HepG2 (cell line): ENCODE measurements around the gene ZNF341. TPM values are rescaled to one million over a fixed set of nuclear protein-coding genes. Genes with fewer than 3 reads are reported as not detected.

ENCODE experiments used
- ARID3A ChIP-seq: IDR thresholded peaks from 2 replicates; pipeline ENCODE4 v1.6.1; 2012; ENCODE audit warnings: low read depth, low read length, improper control_type of control experiment
- BCL3 ChIP-seq: sonication (generic); formaldehyde crosslinking; IDR thresholded peaks from 2 replicates; pipeline ENCODE4 v1.5.1; 2020; ENCODE audit warnings: mild to moderate bottlenecking, missing genetic modification reagents, moderate library complexity
- CSRNP2 ChIP-seq: sonication (generic); formaldehyde crosslinking; conservative IDR thresholded peaks from 2 replicates; pipeline ENCODE4 v1.8.0; 2022; ENCODE audit warnings: low read depth, missing genetic modification reagents
- DZIP1 ChIP-seq: sonication (generic); formaldehyde crosslinking; IDR thresholded peaks from 2 replicates; pipeline ENCODE4 v1.5.0; 2020; ENCODE audit warnings: mild to moderate bottlenecking, missing genetic modification reagents
- FOXK1 ChIP-seq: sonication (generic); formaldehyde crosslinking; IDR thresholded peaks from 2 replicates; pipeline ENCODE4 v1.4.0; 2020; ENCODE audit warnings: low read depth, missing genetic modification reagents, borderline replicate concordance
- HDAC2 ChIP-seq: sonication (generic); formaldehyde crosslinking; IDR thresholded peaks from 2 replicates; pipeline ENCODE4 v1.4.0; 2020; ENCODE audit warnings: missing genetic modification reagents
- IRF9 ChIP-seq: sonication (generic); formaldehyde crosslinking; IDR thresholded peaks from 2 replicates; pipeline ENCODE4 v1.8.0; 2022; ENCODE audit warnings: missing genetic modification reagents, mild to moderate bottlenecking, borderline replicate concordance
- RARG ChIP-seq: sonication (generic); formaldehyde crosslinking; IDR thresholded peaks from 2 replicates; pipeline ENCODE4 v1.4.0; 2020; ENCODE audit warnings: low read depth, mild to moderate bottlenecking, missing genetic modification reagents
- RXRB ChIP-seq: IDR thresholded peaks from 2 replicates; pipeline ENCODE4 v1.6.1; 2016; ENCODE audit warnings: borderline replicate concordance, missing genetic modification reagents, missing compliant biosample characterization
- TCF7L2 ChIP-seq: IDR thresholded peaks from 2 replicates; pipeline ENCODE4 v1.6.1; 2011; ENCODE audit warnings: mild to moderate bottlenecking, low read depth, low read length, moderate library complexity
- ZBTB49 ChIP-seq: sonication (generic); formaldehyde crosslinking; IDR thresholded peaks from 2 replicates; pipeline ENCODE4 v1.4.0; 2020; ENCODE audit warnings: missing genetic modification reagents, borderline replicate concordance
- ZNF20 ChIP-seq: sonication (generic); formaldehyde crosslinking; IDR thresholded peaks from 2 replicates; pipeline ENCODE4 v1.4.0; 2020; ENCODE audit warnings: mild to moderate bottlenecking, moderate library complexity, missing genetic modification reagents
- ZNF362 ChIP-seq: sonication (generic); formaldehyde crosslinking; IDR thresholded peaks from 2 replicates; pipeline ENCODE4 v1.4.0; 2020; ENCODE audit warnings: missing genetic modification reagents, mild to moderate bottlenecking, borderline replicate concordance
- ZSCAN12 ChIP-seq: sonication (generic); formaldehyde crosslinking; IDR thresholded peaks from 2 replicates; pipeline ENCODE4 v1.9.0; 2021; ENCODE audit warnings: mild to moderate bottlenecking, missing genetic modification reagents
- polyA plus RNA-seq, 8 experiments: library from polyadenylated mRNA; depleted of rRNA in 3 of 8; stranded (reverse) in 7 of 8; unstranded in 1 of 8; fragments of >200 nt; fragmentation: Illumina TruSeq in 4 of 8; extraction: Trizol in 4 of 8; gene quantifications; 2 replicates each; pipeline versions ENCODE4 v1.2.1 to v1.2.3, GENCODE V29; 2011 to 2016; ENCODE audit warnings: low read depth in 4 of 8, missing spikeins in 1 of 8, mixed read lengths in 1 of 8; ENCODE audit not compliant: insufficient read depth in 1 of 8
- total RNA-seq, 5 experiments: library from RNA; depleted of rRNA; stranded (reverse); fragments of >200 nt; fragmentation: Illumina TruSeq; extraction: Trizol; gene quantifications; 2 replicates each; pipeline ENCODE4 v1.2.3, GENCODE V29; 2016; ENCODE audit warnings: low read depth in 1 of 5

Gene ZNF341
- total and polyA plus RNA-seq, 2 of the 13 experiments (the other 11 are each of a cell fraction or from before 2014, with no cell fraction given) = 1.1 to 2.2 TPM

GRCh38 chr20:33710681-33711445, 20.9 kb upstream of the ZNF341 start (continued):
- TF ChIP-seq ZNF362 (no peak), ZNF20 (CRISPR knock-in tag) (no peak), BCL3 (CRISPR knock-in tag) (no peak), RARG (no peak), IRF9 (CRISPR knock-in tag) (no peak), TCF7L2 (no peak), RXRB (CRISPR knock-in tag) (peak; percentile 70; the same call in 1 of the 2 replicates), ZBTB49 (CRISPR knock-in tag) (no peak), ZSCAN12 (CRISPR knock-in tag) (no peak), CSRNP2 (no peak), FOXK1 (CRISPR knock-in tag) (no peak), DZIP1 (CRISPR knock-in tag) (no peak), ARID3A (0 out of 2 replicates have a peak, but pooled peaks have one; percentile 32), HDAC2 (CRISPR knock-in tag) (no peak)
